Measurements from ENCODE around the gene ACBD6.

Gene ACBD6

DNA sequence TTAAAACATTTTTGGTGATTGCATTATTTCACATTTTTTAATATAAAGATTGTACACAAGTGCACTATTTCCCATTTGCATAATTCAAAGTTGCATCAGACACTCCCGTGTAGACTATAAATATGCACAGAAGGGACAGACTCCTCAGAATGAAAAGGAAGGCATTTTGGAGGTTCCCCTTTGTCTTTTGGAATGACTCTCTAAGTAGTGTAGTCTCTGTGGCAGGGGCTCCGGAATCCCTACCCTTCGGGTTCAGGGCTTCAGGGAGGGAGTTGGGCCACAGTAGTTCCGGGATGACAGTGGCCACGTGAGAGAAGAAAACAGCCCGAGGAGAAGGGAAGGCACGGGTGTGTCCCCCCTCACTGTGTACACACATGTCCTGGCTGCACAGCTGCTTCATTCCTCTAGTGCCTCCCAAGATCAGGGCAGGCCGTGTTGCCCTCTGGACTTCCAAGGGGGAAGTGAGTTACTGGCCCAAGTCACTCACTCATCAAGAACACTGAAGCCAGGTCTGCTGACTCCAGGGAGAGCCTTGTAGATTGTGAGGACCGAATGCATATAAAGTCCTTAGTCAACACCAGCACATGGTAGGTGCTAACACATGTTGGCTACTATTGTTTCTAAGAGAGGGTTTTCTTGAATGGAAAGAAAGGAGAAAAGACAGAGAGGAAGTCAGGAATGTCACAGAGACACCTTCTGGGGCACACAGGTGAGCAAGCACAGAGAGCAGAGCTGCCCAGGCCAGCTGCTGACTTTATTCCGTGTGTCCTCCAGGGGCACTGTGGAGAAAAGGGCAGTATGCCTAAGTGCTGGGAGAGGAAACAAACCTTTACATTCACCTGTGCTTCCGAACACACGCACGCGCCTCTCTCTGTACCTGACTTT, 232.5 kb downstream of the ACBD6 start:
- DNase-seq (ENCODE audit: low read depth, low spot score): no peak

- DNase-seq (ENCODE audit: low read depth, low spot score): no peak
These were observed 233.8 kb downstream of the ACBD6 start for GRCh38 chr1:180268556-180269075.

- no peak for DNase-seq (ENCODE audit: low read depth, low spot score)
These were observed 234.4 kb downstream of the ACBD6 start for GRCh38 chr1:180267761-180268555.

- DNase-seq (ENCODE audit: low read depth, low spot score): no peak
These were observed 235.2 kb downstream of the ACBD6 start for GRCh38 chr1:180267211-180267561.

GRCh38 chr1:180266275-180267210, 235.8 kb downstream of the ACBD6 start:
- DNase-seq (ENCODE audit: low read depth, low spot score): no peak

DNA sequence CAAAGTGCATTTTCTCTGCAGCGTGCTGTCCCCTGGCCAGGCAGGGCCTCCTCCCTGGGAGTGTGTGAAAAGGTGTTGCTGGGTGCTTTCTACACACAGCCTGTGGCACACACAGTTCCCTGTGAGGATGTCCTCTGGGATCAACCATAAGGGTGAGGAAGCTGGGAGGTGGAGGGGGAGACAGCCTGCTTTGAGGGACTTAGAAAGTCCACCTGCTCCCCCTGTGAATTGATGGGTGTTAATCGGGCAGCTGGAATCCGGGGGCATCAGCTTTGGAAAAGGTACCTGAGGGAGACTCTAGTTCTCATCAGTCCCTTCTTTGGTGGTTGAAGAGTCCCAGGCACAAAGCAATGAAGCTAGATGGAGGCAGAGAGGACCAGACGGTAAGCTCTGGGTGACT, 236.5 kb downstream of the ACBD6 start:
- DNase-seq (ENCODE audit: low read depth, low spot score): no peak

- DNase-seq (ENCODE audit: low read depth, low spot score): no peak
These were observed 237.2 kb downstream of the ACBD6 start for GRCh38 chr1:180265201-180265600.

DNA sequence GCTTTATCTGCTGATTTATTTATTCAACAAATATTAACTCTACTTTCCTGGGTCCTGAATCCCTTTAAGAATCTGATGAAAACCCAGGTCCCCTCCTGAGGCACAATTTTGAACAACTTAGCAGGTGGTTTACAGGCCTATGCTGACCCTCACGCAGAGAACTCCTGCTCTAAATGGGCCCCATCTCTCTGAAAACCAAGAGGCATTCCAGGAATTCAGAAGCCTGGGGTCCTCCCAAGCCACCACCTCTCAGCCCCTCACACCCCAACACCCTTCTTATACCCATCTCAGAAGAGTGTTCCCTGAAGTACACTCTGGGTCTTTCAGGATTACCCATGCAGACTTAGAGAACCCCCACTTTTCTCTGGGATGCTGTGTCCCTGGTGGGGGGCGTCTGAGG, 237.8 kb downstream of the ACBD6 start:
- DNase-seq (ENCODE audit: low read depth, low spot score): no peak

- DNase-seq (ENCODE audit: low read depth, low spot score): no peak
These were observed 239.5 kb downstream of the ACBD6 start for GRCh38 chr1:180262628-180263488.

- no peak for DNase-seq (ENCODE audit: low read depth, low spot score)
These were observed 240.7 kb downstream of the ACBD6 start for GRCh38 chr1:180261524-180262155.

GRCh38 chr1:180261030-180261429, 241.3 kb downstream of the ACBD6 start:
- no peak for DNase-seq (ENCODE audit: low read depth, low spot score)

DNA sequence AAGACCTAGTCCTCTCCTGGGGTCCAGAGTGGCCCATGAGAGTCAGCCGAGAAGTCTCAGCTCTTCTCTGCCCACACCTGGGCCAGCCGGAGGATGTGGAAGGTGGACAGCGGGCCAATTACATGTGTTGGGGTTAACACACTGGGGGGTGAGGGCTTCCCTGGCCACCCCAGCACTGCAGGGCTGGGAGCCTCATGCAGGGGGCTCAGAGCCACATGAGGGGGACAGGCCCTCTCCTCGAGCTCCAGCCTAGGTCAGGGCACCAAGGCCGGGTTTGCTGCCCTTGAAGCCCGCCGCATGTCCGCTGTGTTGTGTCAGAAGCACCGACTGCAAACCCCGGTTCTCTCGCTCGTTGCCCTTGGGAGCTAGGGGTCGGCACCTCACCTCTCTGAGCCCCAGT, 241.8 kb downstream of the ACBD6 start:
- no peak for DNase-seq (ENCODE audit: low read depth, low spot score)

DNA sequence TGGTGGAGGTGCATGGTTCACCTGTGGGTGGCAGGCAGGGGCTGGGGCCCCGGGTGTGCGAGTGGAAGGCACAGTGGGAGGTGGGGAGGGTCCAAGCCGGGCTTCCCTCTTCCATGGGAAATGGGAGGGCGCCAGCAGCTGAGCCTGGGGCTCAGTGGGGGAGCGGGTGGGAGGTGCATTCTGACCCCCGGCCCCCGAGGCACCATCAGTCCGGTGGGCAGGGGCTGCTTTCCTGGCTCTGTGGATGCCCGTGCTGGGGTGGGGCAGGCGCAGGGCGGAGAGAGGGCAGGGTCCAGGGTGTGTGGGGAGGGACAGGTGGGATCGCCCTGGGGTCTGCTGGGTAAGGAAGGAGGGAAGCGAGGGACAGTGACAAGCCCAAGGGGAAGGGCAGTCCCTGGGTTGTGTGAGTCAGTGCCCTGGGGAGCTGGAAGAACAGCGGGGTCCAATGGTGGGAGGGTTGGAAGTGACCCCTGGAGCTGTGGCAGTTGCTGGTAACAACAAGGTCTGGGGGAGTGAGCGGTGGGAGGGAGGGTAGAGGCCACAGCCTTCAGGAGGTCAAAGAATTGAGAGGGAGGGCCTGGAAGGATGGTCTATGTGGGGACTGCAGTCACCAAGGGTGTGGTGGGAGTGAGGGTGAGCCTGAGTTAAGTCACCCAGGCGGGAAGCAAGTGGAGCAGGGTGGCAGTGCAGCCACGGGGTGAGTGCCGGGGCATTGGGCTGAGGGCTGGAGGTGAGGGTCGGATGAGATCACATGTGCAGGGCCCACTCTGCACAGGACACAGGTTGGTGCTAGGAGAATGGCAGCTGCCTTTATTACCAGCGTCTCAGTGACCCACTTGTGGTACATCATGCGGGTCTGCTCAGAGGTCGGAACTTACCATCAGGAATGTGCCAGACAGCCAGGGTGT, 242.7 kb downstream of the ACBD6 start:
- no peak for DNase-seq (ENCODE audit: low read depth, low spot score)

DNA sequence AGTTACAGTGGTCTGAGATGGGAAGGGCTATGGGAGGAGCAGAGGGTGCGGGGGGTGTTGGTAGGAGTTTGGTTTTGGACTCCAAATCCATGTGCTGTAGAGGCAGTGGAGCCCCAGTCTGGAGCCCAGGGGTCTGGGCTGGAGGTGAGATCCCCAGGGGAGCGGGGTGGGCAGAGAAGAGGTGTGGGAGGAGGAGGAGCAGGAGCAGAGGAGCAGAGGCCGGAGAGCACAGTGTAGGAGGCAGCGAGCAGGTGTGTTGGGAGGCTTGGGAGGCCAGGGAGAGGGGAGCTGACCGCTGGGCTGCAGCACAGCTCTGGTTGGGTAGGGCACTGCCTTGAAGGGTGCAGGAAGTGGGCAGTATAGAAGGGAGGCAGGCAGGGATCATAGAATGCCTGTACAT, 243.4 kb downstream of the ACBD6 start:
- no peak for DNase-seq (ENCODE audit: low read depth, low spot score)

GRCh38 chr1:180258290-180258689, 244.1 kb downstream of the ACBD6 start:
- no peak for DNase-seq (ENCODE audit: low read depth, low spot score)

- DNase-seq (ENCODE audit: low read depth, low spot score): no peak
These were observed 244.9 kb downstream of the ACBD6 start for GRCh38 chr1:180257486-180257885.

GRCh38 chr1:180257028-180257386, 245.4 kb downstream of the ACBD6 start:
- DNase-seq (ENCODE audit: low read depth, low spot score): no peak

GRCh38 chr1:180256341-180257027, 245.9 kb downstream of the ACBD6 start:
- no peak for DNase-seq (ENCODE audit: low read depth, low spot score)
